ENCODE data around the gene FBXO8.

Gene FBXO8

DNA sequence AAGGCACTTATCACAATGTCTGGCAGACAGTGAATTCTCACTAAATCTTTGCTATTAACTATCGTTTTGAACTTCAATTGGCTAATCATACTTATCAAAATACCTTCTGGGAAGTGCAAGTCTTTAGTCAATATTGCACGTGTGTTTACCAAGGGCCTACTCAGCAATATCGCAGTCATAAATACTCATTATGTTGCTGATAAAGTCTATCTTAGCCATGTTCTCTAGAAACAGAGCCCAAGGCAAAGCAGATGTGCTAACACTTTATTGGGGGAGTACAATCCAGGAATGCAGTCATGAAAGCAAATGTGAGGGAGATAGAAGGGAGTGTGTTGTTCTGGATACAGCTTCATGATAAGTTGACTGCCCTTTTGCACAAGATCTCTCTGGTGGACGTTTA lies 90.5 kb downstream of the FBXO8 start:
- Histone ChIP-seq H3K4me3 (ENCODE audit: low read depth, low read length) (no peak overlapping the region), H3K27ac (no peak overlapping the region), H3K27me3 (replicated peaks) (no peaks in the 10 kb centered on the region), H3K36me3 (replicated peaks) (no peaks in the 10 kb centered on the region)
- in situ Hi-C loops (cut with HindIII; ENCODE audit: low pct_ligation_motif_present, low sequenced_read_pairs) = no loop called here
- TF ChIP-seq, protein P1, sequence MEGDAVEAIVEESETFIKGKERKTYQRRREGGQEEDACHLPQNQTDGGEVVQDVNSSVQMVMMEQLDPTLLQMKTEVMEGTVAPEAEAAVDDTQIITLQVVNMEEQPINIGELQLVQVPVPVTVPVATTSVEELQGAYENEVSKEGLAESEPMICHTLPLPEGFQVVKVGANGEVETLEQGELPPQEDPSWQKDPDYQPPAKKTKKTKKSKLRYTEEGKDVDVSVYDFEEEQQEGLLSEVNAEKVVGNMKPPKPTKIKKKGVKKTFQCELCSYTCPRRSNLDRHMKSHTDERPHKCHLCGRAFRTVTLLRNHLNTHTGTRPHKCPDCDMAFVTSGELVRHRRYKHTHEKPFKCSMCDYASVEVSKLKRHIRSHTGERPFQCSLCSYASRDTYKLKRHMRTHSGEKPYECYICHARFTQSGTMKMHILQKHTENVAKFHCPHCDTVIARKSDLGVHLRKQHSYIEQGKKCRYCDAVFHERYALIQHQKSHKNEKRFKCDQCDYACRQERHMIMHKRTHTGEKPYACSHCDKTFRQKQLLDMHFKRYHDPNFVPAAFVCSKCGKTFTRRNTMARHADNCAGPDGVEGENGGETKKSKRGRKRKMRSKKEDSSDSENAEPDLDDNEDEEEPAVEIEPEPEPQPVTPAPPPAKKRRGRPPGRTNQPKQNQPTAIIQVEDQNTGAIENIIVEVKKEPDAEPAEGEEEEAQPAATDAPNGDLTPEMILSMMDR (IDR thresholded peaks at IDR 0.05; ENCODE audit: low read depth, low read length, missing control alignments) = no peak
- DNase-seq = no peak

DNA sequence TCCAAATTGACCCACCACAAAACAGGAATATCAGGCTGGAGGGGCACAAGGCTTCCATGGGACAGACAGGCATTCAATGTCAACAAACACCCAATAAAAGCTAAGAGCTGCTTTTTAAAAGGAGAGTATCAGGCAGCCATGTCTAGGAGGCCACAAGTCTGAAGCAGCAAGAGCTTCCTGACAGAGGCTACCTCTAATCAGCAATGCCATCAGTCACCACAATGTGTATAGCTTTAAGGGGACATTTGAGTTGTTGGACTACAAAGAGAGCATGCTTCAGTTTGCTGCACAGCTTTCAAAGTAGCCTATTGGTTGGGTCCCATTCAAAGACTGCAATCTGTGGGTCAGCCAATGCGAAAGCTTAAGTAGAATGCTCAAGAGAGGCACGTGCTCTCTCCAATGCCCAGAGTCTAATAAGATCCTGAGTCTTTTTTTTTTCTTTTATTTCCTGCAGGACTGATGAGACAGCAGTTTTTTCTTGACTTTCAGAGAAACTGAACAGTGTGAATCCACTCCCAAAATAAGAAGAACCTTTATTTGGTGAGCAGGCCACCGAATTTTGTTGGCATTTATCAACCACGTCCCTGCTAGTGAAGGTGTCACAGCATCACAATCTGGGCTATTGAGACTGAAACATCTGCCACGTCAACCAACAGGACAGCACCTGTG lies 92.5 kb downstream of the FBXO8 start:
- DNase-seq = no peak
- H3K4me3 ChIP-seq (ENCODE audit: low read depth, low read length) = no peak overlapping the region
- no peaks in the 10 kb centered on the region for H3K27me3 ChIP-seq (replicated peaks)
- TF ChIP-seq, protein P1 (IDR thresholded peaks at IDR 0.05; ENCODE audit: low read depth, low read length, missing control alignments) = no peak
- no peak overlapping the region for H3K27ac ChIP-seq
- H3K36me3 ChIP-seq (replicated peaks) = no peaks in the 10 kb centered on the region
- in situ Hi-C loops (cut with HindIII; ENCODE audit: low pct_ligation_motif_present, low sequenced_read_pairs) = no loop called here

DNA sequence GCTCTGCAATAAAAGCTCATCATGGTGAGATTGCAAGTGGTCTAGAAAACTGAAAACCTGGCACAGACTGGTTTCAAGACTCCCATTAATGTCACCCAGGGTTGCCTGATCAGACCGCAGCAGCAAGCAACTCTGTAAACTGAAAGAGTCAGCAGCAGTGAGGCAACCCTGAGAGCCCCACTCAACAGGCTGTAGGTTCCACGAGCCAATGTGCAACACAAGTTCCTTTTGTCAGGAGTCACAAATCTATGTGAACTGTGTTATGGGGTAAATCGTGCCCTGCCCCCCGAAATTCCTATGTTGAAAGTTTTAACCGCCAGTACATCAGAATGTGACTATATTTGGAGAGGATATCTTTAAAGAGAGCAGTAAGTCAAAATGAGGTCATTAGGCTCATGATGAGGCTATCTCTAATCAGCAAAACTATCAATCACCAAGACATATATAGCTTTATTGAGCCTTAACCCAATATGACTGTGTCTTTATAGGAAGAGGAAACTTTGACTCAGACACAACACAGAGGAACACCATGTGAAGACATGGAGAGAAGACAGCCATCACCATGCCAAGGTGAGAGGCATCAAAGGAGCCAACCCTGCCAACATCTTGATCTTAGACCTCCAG lies 94.0 kb downstream of the FBXO8 start:
- Histone ChIP-seq H3K27me3 (replicated peaks) (no peaks in the 10 kb centered on the region), H3K36me3 (replicated peaks) (no peaks in the 10 kb centered on the region), H3K27ac (no peak overlapping the region), H3K4me3 (ENCODE audit: low read depth, low read length) (no peak overlapping the region)
- in situ Hi-C loops (cut with HindIII; ENCODE audit: low pct_ligation_motif_present, low sequenced_read_pairs) = no loop called here
- no peak for DNase-seq
- TF ChIP-seq, protein P1 (IDR thresholded peaks at IDR 0.05; ENCODE audit: low read depth, low read length, missing control alignments) = no peak

Measured in brain microvascular endothelial cell (primary cell).